HG03097 (cell line): ENCODE results near the gene ASS1.
"Not testable (repeated sequence)": the region's sequence is repeated elsewhere in the genome, so short reads cannot be mapped to it uniquely, and the experiment has no call there.

Source experiments
- ATAC-seq: cut with Tn5 transposase; IDR thresholded peaks from one replicate; pipeline ENCODE4 v1.9.1; 2021; ENCODE audit not compliant: unreplicated experiment, low FRiP score

Gene ASS1

DNA sequence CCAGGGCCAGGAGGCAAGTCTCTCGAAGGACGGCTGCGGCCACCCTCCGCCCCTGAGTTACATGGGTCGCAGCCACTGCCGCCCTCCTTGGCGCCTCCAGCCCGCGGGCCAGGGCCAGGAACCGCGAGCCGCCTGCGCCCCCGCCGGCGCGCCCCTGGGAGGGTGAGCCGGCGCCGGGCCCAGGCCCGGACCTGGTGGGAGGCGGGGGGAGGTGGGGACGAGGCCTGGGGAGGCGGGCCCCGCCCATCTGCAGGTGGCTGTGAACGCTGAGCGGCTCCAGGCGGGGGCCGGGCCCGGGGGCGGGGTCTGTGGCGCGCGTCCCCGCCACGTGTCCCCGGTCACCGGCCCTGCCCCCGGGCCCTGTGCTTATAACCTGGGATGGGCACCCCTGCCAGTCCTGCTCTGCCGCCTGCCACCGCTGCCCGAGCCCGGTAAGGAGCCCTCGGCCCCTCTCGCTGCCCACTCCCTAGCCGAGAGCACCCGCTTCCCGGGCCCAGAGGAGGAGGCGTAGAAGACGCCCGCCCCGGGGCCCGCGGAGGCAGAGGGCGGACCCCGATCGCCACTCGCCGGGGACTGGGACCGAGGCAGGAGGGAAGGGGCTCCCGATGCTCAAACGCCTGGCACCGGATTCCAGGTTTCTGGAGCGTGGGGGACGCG, at the start of gene ASS1:
Gene ASS1, plus strand, starts transcription at position 397 of the 657 bp plus-strand sequence. CDS start 7,268 bp downstream, outside the sequence.
- no peak for ATAC-seq

DNA sequence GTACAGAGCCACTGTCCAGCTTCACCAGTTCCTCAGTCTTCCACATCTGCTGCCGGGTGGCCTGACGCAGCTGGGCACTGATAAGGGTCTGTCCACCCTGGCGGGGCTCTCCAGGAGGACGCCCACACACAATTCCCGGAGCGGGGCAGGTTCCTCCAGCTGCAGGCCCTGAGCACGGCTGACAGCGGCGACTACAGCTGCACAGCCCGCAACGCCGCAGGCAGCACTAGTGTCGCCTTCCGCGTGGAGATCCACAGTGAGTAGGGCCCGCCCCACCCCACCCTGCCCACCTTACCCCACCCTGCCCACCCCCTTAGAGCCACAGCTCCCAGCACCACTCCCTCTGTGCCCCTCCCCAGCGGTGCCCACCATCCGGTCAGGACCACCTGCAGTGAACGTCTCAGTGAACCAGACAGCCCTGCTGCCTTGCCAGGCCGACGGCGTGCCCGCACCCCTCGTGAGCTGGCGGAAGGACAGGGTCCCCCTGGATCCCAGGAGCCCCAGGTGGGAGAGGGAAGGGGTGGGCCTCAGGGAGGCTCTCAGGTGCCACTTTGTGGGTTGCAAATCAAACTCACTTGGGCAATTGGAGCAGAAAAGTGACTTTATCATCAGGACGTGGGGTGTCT, 48.8 kb upstream of the ASS1 start:
- ATAC-seq: no peak

GRCh38 chr9:130396581-130396980, 48.2 kb upstream of the ASS1 start:
- no peak for ATAC-seq

- ATAC-seq: no peak
These were observed 46.1 kb upstream of the ASS1 start for GRCh38 chr9:130398487-130399240.

GRCh38 chr9:130399768-130400167, 45.0 kb upstream of the ASS1 start:
- no peak for ATAC-seq

DNA sequence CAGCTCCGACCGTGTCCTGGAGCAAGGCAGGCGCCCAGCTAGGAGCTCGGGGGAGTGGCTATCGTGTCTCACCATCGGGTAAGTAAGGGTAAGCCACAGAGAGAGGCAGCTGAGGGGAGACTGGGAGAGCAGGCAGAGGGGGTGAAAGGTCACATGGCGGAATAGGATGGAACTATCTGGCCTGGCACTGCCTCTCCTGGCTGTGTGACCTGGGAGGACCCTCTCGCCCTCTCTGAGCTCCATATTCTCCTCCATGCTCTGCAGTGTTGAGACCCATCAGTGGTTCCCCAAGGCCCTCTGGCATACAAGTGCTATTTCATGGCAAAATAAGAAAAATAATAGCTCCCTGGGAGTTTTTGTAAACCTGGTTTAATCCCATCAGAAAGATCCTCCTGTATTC, 43.9 kb upstream of the ASS1 start:
- ATAC-seq: no peak

DNA sequence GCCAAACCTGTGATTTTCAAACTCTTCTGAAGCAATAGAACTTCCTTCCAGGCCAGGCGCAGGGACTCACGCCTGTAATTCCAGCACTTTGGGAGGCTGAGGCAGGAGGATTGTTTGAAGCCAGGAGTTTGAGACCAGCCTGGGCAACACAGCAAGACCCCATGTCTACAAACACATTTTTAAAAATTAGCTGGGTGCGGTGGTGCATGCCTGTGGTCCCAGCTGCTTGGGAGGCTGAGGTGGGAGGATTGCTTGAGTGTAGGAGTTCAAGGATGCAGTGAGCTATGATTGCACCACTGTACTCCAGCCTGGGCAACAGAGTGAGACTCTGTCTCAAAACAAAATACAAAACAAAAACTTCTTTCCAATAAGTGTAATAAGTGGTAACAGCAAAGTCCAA, 43.0 kb upstream of the ASS1 start:
- not testable (repeated sequence) for ATAC-seq

DNA sequence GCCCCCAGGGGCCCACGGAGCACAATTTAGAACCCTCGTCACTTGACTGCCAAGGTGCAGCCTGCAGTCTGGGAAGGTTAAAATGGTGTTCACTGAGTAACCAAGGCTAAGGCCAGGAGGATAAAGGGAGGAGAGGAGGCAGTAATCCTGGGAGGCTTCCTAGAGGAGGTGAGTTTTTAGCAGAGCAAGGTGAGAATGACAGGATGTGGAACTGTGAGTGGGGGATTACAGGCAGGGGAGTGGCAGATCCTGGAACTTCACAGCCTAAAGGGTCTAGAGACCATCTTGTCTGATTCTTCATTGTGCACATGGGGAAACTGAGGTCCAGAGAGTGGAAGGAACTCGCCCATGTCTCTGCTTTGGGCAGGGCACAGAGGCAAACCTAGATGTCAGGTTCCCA, 42.5 kb upstream of the ASS1 start:
- ATAC-seq: no peak

GRCh38 chr9:130402645-130403440, 41.9 kb upstream of the ASS1 start:
- ATAC-seq: no peak

DNA sequence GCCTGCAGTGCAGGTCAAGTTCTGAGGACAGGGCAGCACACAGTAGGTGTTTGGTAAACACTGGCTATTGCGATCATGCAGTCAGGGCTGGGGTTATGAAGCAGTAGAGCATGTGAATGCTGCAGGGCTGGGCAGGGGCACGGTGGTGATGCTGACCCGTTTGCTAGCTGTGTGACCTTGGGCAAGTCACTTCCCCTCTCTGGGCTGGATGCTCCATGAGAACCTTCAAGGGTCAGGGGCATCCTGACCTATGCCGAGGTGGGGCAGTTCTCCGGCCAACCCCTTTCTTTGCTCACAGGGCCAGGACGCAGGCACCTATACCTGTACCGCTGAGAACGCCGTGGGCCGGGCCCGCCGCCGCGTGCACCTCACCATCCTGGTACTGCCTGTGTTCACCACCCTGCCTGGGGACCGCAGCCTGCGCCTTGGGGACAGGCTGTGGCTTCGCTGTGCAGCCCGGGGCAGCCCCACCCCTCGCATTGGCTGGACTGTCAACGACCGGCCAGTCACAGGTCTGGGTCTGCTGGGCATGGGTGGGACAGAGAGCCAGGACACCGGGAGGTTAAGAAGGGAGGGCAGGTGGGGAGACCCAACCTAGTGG, 39.0 kb upstream of the ASS1 start:
- ATAC-seq: no peak

DNA sequence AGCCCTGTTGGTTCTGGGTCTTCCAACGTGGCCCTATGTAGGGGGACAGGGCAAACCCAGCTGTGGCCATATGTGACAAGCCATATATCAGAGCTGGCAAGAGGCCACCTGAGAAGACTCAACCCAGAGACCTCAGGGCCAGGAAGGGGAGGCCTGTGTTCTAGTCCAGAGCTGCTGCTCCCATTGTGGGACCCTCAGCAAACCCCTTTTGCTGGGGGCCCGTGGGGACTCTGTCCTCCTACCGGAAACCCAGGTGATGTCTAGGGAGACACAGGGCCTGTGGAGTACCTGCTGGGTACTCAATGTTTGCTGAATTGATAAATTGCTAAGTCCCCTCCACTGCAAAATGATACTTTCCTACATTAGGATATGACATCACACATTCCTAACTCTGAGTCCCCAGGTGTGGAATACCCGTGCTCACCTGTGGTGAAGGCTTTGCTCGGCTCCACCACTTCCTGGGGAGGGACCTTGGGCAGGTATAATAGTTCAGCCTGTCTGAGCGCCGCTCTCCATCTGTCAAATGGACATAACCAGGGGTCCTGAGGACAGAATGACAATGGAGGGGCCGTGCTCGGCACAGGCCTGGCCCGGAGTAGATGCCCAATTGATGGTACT, 38.4 kb upstream of the ASS1 start:
- no peak for ATAC-seq

DNA sequence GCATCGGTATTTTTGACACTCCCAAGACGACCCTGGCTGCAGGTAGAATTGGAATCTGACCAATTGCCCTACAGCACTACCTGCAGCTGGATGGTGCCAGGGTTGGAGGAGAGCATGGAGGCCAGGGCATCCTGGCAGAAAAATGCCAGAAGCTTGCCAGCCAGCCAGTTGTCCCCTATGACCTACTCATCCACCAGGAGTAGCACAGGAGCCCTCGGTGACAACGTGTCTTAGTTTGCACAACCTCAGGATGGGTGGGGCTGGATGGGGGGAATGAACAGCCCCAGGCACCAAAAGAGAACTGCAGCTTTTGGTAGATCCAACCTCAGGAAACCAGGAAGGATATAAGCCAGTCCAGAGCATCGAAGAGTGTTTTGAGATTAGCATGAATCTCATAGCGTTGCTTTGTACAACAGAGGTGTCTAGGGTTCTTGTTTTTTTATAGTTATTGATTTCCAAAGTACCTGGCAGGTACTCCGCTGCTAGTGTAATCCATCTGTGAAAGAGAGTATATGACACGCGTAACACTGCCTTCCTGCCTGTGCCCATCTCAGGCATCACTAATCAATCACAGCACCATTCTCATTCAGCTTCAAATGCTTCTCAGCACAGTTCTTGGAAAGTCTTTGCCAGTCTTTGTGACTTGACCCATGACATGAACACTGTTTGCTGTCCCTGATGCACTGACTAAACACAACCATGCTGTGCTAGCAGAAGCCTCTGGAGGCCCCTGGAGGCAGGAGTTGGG, 36.7 kb upstream of the ASS1 start:
- no peak for ATAC-seq

DNA sequence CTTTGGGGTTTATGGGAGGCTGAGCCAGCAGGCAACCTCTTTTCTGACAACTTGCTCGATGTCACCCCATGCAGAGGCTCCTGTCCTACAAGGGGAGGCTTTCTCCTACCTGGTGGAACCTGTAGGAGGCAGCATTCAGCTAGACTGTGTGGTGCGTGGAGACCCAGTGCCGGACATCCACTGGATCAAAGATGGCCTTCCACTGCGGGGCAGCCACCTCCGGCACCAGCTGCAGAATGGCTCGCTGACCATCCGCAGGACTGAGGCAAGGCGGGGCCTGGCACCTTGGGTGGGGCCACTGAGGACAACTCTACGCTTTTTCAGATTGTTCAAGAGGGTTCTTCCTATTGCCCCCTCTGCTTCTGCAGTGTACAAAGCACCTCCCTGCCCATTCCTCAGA, 36.1 kb upstream of the ASS1 start:
- ATAC-seq: no peak

DNA sequence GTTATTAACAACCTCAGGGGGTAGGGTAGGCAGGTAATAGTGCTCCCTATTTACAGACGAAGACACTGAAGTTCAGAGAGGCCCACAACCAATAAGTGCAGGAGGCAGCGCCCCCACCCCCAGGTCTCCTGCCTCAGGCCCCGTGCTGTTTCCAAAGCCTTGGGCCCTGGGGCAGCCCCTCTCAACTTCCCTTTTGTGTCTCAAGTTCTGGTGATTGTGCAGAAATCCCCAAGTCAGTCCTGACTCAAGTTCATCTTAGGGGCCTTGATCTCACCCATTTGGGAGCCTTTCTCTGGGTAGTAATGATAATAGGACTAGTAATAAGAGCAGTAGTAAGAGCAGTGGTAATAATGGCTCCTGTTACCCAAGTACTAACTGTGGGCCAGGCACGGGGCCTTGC, 35.5 kb upstream of the ASS1 start:
- no peak for ATAC-seq

GRCh38 chr9:130410443-130410842, 34.3 kb upstream of the ASS1 start:
- ATAC-seq: no peak

GRCh38 chr9:130411566-130411915, 33.2 kb upstream of the ASS1 start:
- no peak for ATAC-seq

DNA sequence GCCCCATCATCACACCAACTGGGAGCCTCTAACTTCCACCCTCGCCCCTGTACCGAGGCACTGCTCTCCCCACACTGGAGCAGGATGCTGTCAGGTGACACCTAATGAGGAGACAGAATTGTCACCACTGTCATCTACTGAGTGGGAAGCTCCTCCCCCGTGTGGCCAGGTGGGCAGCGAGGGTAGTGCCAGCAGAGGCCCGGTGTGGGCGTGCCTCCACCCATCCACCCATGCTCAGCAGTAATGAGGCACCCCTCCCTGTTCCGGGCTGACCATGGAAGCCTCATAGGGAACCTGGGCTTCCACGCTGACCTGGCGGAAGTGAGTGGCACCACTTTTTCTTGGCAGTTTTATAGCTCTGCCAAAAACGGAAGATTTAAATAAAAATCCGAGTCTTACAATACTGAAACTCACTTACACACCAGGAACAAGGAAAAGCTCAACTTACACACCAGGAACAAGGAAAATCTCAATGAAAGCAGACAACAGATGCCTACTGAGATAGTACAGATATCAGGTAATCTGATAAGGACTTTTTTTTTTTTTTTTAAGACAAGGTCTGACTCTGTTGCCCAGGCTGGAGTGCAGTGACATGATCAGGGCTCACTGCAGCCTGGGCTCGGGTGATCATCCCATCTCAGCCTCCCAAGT, 30.6 kb upstream of the ASS1 start:
- no peak for ATAC-seq

DNA sequence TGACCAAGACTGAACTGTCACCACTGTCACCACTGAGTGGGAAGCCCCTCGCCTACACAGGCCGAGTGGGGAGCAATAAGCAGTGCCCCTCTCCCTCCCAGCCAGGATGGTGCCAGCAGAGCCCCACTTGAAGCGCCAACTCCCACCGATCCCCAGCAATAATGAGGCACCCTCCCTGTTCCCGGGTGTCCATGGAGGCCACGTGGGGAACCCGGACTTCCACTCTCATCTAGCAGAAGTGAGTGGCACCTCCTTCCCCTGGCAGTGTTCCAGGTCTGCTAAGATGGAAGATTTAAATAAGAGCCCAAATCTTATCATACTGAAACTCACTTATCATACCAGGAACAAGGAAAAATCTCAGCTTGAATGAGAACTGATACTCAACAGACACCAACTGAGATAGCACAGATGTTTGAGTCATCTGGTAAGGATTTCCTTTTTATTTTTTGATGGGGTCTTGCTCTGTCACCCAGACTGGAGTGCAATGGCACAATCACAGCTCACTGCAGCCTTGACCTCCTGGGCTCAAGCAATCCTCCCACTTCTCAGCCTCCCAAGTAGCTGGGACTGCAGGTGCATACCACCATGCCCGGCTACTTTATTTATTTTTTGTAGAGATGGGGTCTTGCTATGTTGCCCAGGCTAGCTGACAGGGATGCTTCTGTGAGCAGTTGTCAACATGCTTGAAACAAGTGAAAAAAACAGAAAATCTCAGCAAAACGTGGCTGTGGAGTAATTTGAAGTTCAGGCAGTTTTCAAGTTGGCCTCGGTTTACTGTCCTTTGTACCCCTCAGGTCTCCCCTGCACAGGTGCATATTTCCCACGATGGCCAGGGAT, 29.6 kb upstream of the ASS1 start:
- ATAC-seq: no peak
